DMS79 treated with DMSO at 0.1 percent for 48 hours (cell line): ENCODE data around the gene S100A4.
A peak's percentile ranks its signal among the peaks of the same experiment; 100 is the strongest.
"Not testable (repeated sequence)": the region's sequence is repeated elsewhere in the genome, so short reads cannot be mapped to it uniquely, and the experiment has no call there.

Experiments used
- DNase-seq: peaks from one replicate; lab custom pipeline; 2025; lab: John Stamatoyannopoulos, UW

The S100A4 gene

GRCh38 chr1:153533689-153534201 is 11.9 kb downstream of the S100A4 start:
- DNase-seq: peak; percentile 77

GRCh38 chr1:153532769-153533599 is 12.6 kb downstream of the S100A4 start:
- peak; percentile 93 for DNase-seq

- no peak for DNase-seq
These were observed 13.4 kb downstream of the S100A4 start for GRCh38 chr1:153532181-153532580.

GRCh38 chr1:153531638-153532037 is 14.0 kb downstream of the S100A4 start:
- DNase-seq: no peak

- DNase-seq: no peak
These were observed 17.9 kb downstream of the S100A4 start for GRCh38 chr1:153527683-153528040.

- no peak for DNase-seq
These were observed 18.5 kb downstream of the S100A4 start for GRCh38 chr1:153527023-153527682.

- peak; percentile 91 for DNase-seq
These were observed 19.5 kb downstream of the S100A4 start for GRCh38 chr1:153526132-153526543.

DNA sequence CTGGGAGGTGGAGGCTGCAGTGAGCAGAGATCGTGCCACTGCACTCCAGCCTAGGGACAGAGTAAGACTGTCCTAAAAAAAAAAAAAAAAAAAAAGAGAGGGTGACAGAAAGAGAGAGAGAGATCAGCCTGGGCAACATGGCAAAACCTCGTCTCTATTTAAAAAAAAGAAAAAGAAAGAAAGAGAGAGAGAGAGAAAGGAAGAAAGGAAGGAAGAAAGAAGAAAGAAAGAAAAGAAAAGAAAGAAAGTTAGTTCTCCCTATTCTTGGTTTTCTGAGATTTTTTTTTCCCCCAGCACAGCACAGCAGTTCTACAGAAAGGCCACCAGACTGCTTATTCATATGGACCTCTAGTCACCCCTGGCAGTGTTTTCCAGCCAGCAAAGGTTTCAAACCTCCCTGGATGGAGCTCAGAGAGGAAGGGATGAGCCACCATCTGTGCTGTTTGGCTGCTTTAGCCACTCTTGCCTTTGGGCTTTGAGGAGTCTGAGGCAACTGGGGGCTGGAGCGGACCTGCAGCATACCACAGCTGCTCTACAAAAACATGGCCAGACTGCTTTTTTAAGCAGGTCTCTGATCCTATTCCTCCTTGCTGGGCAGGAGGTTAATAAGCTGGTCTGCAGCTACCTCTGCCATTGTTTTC is 20.4 kb downstream of the S100A4 start:
- peak; percentile 35 for DNase-seq

GRCh38 chr1:153522353-153523048 is 23.1 kb downstream of the S100A4 start:
- DNase-seq: not testable (repeated sequence)

DNA sequence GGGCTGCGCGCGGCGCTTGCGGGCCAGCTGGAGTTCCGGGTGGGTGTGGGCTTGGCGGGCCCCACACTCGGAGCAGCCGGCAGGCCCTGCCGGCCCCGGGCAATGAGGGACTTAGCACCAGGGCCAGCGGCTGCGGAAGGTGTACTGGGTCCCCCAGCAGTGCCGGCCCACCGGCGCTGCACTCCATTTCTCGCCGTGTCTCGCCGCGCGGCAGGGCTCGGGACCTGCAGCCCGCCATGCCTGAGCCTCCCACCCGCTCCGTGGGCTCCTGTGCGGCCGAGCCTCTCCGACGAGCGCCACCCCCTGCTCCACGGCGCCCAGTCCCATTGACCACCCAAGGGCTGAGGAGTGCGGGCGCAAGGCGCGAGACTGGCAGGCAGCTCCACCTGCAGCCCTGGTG is 23.8 kb downstream of the S100A4 start:
- DNase-seq: not testable (repeated sequence)

- DNase-seq: no peak
These were observed 24.7 kb downstream of the S100A4 start for GRCh38 chr1:153520818-153521476.

DNA sequence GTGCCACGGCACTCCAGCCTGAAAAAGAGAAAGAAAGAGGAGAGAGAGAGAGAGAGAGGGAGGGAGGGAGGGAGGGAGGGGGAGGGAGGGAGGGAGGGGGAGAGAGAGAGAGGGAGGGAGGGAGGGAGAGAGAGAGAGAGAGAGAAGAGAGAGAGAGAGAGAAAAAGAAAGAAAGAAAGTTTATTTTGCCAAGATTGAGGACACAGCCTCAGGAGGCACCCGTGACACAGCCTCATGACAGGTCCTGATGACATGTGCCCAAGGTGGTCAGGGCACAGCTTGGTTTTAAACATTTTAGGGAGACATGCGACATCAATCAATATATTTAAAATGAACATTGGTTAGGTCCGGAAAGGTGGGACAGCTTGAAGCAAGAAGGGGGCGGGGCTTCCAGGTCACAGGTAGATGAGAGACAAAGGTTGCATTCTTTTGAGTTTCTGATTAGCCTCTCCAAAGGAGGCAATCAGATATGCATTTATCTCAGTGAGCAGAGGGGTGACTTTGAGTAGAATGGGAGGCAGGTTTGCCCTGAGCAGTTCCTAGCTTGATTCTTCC is 25.4 kb downstream of the S100A4 start:
- DNase-seq: not testable (repeated sequence)

DNA sequence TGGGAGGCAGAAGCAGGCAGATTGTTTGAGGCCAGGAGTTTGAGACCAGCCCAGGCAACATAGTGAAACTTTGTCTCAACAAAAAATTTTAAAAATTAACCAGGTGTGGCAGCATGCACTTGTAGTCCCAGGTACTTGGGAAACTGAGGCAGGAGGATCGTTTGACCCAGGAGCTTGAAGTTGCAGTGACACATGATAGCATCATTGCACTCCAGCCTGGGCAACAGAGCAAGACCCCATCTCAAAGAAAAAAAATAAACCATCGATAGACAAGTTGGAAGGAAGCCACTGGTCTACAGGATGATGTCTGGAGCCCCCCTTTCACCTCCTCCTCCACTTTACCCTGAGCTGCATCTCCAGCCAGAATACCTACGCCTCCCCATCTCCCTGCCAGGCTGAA is 26.4 kb downstream of the S100A4 start:
- no peak for DNase-seq

DNA sequence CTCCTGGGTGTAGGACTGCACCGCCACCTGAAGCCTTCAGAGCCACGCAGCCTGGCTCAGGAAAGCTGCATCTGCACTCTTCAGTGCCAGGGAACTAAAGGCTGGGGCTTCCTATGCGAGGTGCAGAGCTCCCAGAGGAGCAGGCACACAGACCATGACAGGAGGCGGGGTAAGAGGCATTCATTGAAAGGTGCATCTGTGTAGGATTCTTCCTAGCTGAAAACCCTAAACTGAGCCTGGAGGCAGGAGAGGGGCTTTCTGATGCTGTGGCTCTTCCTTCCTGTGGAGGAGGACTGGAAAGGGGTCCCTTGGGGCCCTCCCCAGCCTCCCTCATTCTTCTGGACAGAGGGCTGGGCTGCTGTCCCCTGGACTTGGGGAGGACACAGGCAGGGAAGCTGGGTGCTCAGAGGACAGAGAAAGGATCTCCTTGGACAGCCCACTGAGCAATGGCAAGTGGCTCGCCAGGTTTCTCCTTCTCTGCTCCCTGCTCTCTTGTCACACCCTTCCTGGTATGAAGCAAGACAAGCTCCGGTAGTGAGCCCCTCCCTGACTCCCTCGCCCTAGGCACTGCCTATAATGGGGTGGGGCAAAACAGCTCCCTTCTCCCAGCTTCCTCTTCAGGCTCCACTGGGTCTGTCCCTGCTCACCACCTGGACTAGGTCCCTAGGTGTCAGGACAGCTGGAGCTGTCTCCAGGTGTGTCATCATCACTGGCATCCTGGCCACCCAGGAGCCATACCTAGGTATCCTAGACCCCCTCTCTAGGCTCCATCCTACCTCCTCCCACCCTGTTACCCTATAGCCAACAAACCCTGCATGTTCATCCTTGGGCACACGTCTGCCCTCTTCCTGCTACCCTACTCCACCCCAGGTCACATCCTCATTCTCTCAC is 29.9 kb downstream of the S100A4 start:
- peak; percentile 15 for DNase-seq

GRCh38 chr1:153513666-153514065 is 31.9 kb downstream of the S100A4 start:
- no peak for DNase-seq

DNA sequence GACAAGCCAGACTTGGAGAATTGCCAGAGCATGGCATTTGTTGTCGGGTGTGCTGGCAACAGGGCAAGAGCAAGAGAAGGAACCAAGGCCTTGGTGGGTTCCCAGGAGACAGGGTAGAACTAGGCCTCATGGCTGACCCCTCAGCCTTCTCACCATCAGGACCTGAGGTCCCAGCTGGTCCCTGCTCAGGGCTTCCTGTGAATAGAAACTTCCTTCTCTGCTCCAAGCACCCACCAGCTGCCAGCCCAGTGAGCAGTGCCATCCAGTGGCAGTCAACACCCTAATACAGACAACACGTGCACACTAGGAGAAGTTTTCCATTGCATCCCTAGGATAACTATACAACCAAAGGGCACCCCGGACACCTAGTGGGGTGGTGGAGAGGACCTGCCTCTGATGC is 32.6 kb downstream of the S100A4 start:
- DNase-seq: no peak

- DNase-seq: peak; percentile 74
These were observed 34.6 kb downstream of the S100A4 start for GRCh38 chr1:153510984-153511410.

GRCh38 chr1:153509729-153510354 is 35.8 kb downstream of the S100A4 start:
- DNase-seq: no peak

GRCh38 chr1:153509036-153509435 is 36.6 kb downstream of the S100A4 start:
- no peak for DNase-seq
